Dendritic cell treated with granulocyte-macrophage colony-stimulating factor and Interleukin-4, amounts not matched to agents 40 ng/mL and 50 ng/mL, for 4 days (primary cell): ENCODE data around the gene CLN6.

Source experiments
- H3K27ac Mint-ChIP-seq: one replicate; pipeline ENCODE4 v1.8.0; 2022; ENCODE audit warnings: mild to moderate bottlenecking, mixed read lengths
- H3K27me3 Mint-ChIP-seq: one replicate; pipeline ENCODE4 v1.8.0; 2022; ENCODE audit warnings: mild to moderate bottlenecking, mixed read lengths
- H3K36me3 Mint-ChIP-seq: one replicate; pipeline ENCODE4 v1.8.0; 2022; ENCODE audit warnings: low read depth, mixed read lengths
- H3K4me1 Mint-ChIP-seq: one replicate; pipeline ENCODE4 v1.8.0; 2022; ENCODE audit warnings: low read depth, mixed read lengths
- H3K4me3 Mint-ChIP-seq: one replicate; pipeline ENCODE4 v1.8.0; 2022; ENCODE audit warnings: mild to moderate bottlenecking, moderate library complexity, mixed read lengths
- H3K9me3 Mint-ChIP-seq: one replicate; pipeline ENCODE4 v1.8.0; 2022; ENCODE audit warnings: mixed read lengths
- intact Hi-C: fragments of 100-400 bp; cut with micrococcal nuclease; formaldehyde crosslinking; loops from one replicate; pipeline ENCODE4 v1.15.0; 2022

The CLN6 gene

DNA sequence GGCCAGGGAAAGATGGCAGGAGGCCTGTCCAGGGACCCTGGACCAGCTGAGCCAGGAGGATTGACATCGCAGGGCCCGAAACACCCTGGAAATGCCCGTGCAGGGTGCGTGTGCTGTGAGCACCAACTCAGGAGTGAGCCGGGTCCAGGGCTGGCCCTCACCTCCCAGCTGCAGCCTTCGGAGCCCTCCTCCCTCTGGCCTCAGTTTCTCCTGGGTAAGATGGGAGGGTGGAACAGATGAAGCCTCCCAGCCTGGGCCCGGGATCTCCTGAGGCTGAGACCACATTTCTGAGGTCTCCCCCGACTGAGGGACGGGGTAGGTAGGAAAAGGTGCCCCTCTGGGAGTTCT, 19.1 kb downstream of the CLN6 start:
- Mint-ChIP-seq H3K27ac (peak overlapping the region; percentile 10), H3K36me3 (peaks cover 46% of the 10 kb centered on the region), H3K4me1 (peaks cover 80% of the 10 kb centered on the region), H3K9me3 (no peaks in the 10 kb centered on the region), H3K27me3 (no peaks in the 10 kb centered on the region), H3K4me3 (no peak overlapping the region)
- intact Hi-C loops = no loop called here

DNA sequence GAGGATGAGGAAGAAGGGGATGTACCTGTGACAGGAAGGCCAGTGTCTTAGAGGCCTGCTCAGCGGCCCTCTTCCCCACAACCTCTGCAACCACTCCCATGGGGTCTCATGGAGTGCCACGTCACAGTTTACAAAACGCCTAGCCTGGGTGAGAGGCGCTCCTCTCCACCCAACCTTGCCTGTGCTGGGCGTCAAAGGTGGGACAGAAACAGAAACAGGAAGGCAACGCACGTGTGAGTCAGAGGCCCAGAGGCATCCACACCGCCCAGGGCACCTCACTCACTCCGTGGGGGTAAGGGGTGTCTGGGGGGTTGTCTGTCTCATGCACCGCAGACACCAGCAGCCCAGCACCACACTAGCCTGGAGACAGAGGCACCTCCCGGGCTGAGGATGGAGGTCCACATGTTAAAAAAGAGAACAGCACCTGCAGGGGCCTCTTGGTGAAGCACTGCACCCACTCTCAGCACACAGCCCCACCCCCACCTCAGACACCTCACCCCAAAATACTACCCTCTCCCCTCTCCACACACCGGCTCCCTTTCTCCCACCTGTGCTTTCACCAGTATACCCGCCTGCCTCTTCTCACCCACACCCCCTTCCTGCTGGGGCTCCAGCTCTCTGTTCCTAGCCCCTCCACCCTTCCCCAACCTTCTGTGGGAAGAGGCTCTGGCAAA, 19.7 kb downstream of the CLN6 start:
- H3K4me3 Mint-ChIP-seq = no peak overlapping the region
- no peaks in the 10 kb centered on the region for H3K27me3 Mint-ChIP-seq
- intact Hi-C loops = no loop called here
- H3K4me1 Mint-ChIP-seq = peaks cover 80% of the 10 kb centered on the region
- peaks cover 46% of the 10 kb centered on the region for H3K36me3 Mint-ChIP-seq
- no peaks in the 10 kb centered on the region for H3K9me3 Mint-ChIP-seq
- H3K27ac Mint-ChIP-seq = peak overlapping the region; percentile 10

DNA sequence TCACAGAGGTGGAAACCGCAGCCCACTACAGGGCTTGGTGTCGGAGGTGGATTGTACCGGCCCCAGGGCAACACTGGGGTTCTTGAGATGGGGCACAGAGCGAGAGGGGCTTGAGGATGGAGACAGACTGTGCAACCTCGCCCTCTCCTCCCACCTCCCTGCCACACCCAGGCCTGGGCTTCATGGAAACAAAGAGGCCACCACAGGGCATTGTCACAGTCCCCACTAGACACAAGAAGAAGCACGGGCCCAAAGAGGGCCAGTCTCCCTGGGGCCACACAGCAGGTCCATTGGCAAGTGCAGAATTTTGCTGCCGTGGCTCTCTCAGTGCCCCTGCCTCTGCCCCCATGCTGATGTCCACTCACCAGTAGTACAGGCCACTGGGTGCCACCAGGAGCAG, 20.3 kb downstream of the CLN6 start:
- no peaks in the 10 kb centered on the region for H3K27me3 Mint-ChIP-seq
- intact Hi-C loops = no loop called here
- H3K9me3 Mint-ChIP-seq = no peaks in the 10 kb centered on the region
- peak overlapping the region; percentile 10 for H3K27ac Mint-ChIP-seq
- H3K36me3 Mint-ChIP-seq = peaks cover 46% of the 10 kb centered on the region
- peaks cover 80% of the 10 kb centered on the region for H3K4me1 Mint-ChIP-seq
- no peak overlapping the region for H3K4me3 Mint-ChIP-seq

DNA sequence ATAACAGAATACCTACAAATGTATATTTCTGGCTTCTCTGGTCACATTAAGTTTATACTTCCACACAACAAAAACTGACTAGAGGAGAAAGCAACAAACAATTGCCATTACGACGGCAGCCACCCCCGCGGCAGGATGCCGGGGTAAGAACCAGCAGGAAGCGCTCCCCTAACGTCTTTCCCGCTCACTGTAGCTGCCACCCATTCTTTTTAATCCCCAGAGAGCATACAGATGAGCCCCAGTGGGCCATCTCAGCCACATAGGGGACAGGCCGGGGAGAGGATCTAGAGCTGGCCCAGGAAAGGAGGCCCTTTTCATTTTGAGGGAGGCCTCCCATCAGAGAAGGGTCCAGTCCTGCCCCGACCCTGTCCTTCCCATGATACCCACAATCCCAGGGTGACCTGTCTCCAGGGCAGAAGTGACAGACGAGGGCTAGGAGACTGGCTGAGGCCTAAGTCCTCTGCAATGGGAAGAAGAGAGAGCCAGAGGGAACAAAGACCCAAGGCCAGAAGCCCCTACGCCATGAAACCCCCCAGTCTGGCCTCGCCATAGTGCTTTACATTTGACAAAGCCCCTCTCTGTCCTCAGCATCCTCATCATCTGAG, 20.8 kb downstream of the CLN6 start:
- intact Hi-C loops = no loop called here
- Mint-ChIP-seq H3K9me3 (no peaks in the 10 kb centered on the region), H3K27me3 (no peaks in the 10 kb centered on the region), H3K4me3 (no peak overlapping the region), H3K36me3 (peaks cover 42% of the 10 kb centered on the region), H3K4me1 (peaks cover 80% of the 10 kb centered on the region), H3K27ac (peak overlapping the region; percentile 37)

DNA sequence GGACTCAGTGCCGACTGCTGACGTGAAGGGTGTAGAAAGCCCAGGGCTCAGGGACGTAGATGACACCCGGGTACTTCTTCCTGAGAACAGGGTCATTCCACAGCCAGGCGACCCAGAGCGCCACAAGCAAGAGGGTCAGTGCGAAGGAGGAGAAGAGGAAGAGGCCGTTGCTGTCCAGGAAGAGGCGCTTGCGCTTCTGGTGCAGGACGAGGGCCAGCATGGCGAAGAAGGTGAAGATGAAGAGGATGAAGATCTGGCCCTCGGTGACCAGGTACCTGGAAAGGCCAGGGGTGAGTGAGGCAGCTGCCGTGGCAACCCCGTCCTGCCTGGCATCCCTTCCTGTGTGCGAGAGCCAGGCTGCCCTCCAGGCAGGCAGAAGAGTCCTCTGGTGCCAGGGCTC, 21.4 kb downstream of the CLN6 start:
- peaks cover 85% of the 10 kb centered on the region for H3K4me1 Mint-ChIP-seq
- H3K9me3 Mint-ChIP-seq = no peaks in the 10 kb centered on the region
- peak overlapping the region; percentile 88 for H3K27ac Mint-ChIP-seq
- intact Hi-C loops = no loop called here
- no peak overlapping the region for H3K4me3 Mint-ChIP-seq
- H3K27me3 Mint-ChIP-seq = no peaks in the 10 kb centered on the region
- H3K36me3 Mint-ChIP-seq = peaks cover 42% of the 10 kb centered on the region

DNA sequence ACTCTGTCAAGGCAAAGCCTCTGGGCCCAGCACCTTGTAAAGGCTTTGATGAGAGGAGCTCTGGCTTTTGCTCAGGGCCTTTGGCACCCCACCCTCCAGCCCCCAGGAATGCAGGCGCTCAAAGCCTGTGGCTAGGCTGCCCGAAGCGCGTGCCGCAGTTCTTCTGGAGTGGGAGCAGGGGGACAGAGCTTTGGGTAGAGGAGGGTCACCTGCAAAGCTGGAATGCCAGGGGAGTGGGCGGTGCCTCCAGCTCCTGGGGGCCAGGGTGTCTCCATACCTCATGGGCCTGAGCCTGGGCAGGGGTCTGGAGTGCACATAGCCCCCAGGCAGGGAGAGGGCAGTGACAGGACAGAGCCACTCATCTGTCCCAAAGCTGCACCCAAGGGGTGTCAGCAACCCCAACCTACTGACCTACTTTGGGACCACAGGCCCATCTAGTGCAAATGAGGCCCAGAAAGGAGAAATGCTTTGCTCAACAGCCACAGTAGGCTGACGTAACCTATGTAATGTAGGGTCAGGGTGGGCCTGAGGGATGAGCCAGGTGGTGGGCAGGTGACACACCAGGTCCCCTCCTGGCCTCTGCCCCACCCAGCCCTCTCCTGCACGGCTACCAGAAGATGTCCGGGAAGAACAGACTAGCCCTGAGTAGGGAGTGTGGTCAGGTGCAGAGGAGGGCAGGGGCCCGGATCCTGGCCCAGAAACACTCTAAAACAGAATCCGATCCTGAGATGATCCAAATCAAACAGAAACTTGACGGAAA, 22.2 kb downstream of the CLN6 start:
- H3K27ac Mint-ChIP-seq = peak overlapping the region; percentile 88
- intact Hi-C loops = no loop called here
- no peaks in the 10 kb centered on the region for H3K9me3 Mint-ChIP-seq
- no peak overlapping the region for H3K4me3 Mint-ChIP-seq
- H3K4me1 Mint-ChIP-seq = peaks cover 90% of the 10 kb centered on the region
- no peaks in the 10 kb centered on the region for H3K27me3 Mint-ChIP-seq
- peaks cover 40% of the 10 kb centered on the region for H3K36me3 Mint-ChIP-seq

DNA sequence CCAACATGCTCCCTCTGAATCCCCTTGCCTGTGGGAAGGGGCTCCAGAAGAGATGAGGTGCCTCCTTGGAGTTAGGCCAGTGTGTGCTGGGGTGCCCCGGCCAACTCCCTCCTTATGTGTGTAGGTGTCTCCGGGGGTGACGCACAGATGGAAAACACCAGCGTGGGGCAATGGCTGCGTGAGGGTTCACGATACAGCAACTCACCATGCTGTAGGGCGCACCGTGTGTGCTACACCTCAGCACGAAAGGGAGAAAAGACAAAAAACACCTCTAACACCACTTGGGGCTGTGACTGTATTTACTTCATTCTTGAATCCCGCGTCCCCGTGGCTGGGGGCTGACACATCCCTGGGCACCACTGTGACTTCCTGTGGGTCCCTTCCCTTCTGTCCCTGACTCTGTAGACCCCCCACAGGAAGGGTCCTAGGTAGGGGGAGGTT, 22.8 kb downstream of the CLN6 start:
- peaks cover 42% of the 10 kb centered on the region for H3K36me3 Mint-ChIP-seq
- peak overlapping the region; percentile 88 for H3K27ac Mint-ChIP-seq
- intact Hi-C loops = no loop called here
- H3K4me1 Mint-ChIP-seq = peaks cover 96% of the 10 kb centered on the region
- H3K4me3 Mint-ChIP-seq = no peak overlapping the region
- no peaks in the 10 kb centered on the region for H3K9me3 Mint-ChIP-seq
- no peaks in the 10 kb centered on the region for H3K27me3 Mint-ChIP-seq

DNA sequence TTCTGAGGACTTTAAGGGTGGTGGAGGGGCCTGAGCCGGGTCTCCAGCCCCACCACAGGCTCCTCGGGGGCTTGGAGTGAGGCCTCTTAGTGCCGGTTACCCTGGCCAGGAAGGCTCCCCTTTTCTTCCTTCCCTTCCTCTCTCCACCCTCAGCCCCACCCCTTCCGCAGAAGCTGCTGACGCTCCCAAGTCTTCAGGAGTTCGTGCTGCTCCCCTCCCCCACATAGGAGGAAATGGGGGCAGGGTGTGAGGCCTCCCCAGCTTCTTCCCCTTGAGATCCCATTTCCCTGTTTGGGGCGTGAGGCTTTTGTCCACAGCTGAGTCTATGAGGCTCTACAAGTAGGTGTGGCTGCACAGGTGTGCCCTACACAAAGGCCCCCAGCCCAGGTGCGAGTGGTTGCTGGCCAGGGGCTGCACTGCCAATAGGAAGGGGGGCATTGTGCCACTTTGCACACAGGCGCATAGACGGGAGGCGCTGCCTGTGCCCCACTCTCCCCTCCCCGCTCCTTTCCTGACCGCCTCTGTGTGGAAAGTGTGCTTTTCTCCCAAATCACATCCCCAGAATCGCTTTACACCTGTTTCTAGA, 23.5 kb downstream of the CLN6 start:
- intact Hi-C loops = no loop called here
- peak overlapping the region; percentile 88 for H3K27ac Mint-ChIP-seq
- H3K36me3 Mint-ChIP-seq = peaks cover 39% of the 10 kb centered on the region
- H3K4me1 Mint-ChIP-seq = peaks cover 97% of the 10 kb centered on the region
- H3K27me3 Mint-ChIP-seq = no peaks in the 10 kb centered on the region
- peak overlapping the region; percentile 80 for H3K4me3 Mint-ChIP-seq
- no peaks in the 10 kb centered on the region for H3K9me3 Mint-ChIP-seq

DNA sequence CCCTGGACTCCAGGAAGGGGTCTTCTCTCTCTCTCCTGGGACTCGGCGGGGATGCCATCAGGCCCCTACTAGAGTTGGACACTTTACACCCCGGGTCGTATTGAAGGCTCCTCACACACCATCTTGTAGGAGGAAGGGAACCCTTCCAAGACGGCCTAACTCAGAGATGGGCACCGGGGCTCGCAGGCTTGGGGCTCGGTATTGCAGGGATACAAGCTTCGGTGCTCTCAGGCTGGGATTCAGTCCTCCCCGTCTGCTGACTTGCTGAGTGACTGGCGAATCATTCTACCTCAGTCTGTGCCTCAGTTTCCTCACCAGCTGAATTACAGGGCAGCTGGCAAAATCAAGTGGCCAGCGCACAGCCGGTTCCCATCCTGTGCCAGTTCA, 24.0 kb downstream of the CLN6 start:
- Mint-ChIP-seq H3K4me1 (peaks cover 95% of the 10 kb centered on the region), H3K27ac (peak overlapping the region; percentile 88), H3K4me3 (peak overlapping the region; percentile 80), H3K36me3 (peaks cover 36% of the 10 kb centered on the region), H3K27me3 (no peaks in the 10 kb centered on the region), H3K9me3 (no peaks in the 10 kb centered on the region)
- intact Hi-C loops = no loop called here

DNA sequence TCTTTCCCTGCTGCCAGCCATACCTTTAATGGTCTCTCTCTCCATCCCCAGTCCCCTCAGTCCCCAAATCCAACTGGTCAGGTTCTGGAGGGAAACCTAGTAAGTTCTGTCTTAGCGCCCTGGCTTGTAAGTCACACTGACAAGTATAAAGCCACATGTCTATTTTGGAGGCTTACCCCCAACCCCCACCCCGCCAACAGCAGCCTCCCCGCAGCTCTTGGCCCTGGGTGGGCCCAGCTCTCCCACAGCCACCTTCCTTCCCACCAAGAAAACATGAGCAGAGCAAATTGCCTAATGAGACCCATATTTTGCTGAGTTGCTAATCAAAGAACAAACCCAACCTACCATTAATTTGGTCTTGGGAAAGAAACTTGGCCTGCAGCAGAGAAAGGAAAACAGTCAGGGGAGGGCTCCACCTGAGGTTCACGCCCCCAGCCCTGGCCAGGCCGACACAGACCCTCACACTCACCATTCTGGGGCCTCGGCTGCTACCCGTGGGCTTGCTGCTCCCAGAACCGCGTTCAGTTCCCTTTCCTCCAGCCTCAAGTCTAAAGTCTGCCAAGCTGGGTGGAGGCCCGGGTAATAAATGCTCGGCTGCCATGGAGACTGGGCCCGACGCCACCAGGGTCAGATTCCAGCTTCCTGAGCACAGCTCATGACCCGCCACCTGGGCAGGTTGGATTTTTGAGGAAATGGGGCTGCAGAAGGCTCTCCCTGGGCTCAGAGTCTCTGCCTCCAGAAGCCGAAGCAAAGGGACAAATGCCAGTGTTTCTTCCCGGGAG, 24.6 kb downstream of the CLN6 start, which contains the start of gene CALML4:
CALML4 (minus strand) TSS at position 557 of the 782 bp plus-strand sequence; CDS start at position 472, 85 bp downstream.
- peaks cover 94% of the 10 kb centered on the region for H3K4me1 Mint-ChIP-seq
- no peaks in the 10 kb centered on the region for H3K27me3 Mint-ChIP-seq
- H3K36me3 Mint-ChIP-seq = peaks cover 31% of the 10 kb centered on the region
- H3K27ac Mint-ChIP-seq = peak within 1 kb of the TSS; percentile 88
- H3K4me3 Mint-ChIP-seq = peak within 1 kb of the TSS; percentile 80
- intact Hi-C loops = no loop called here
- no peaks in the 10 kb centered on the region for H3K9me3 Mint-ChIP-seq

DNA sequence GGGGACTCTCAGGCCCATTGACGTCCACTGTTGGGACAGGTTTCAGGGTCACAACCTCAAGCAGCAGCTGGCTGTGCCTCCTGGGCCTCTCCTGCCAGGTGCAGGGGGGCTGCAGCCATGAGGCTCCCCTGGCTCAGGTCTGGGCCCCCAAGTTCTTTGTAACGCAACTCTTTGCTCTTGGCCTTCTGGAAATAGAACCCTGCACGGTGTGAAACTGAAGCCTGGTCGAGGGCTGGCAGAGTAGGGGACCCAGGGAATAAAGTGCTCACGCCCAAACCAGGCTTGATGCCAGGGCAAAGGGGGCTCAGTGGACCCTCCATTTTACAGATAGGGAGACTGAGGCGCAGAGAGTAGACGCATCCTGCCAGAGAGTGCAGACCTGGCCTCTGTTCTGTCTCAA, 25.2 kb downstream of the CLN6 start:
- Mint-ChIP-seq H3K27me3 (no peaks in the 10 kb centered on the region), H3K36me3 (peaks cover 31% of the 10 kb centered on the region), H3K4me1 (peaks cover 93% of the 10 kb centered on the region), H3K27ac (peak overlapping the region; percentile 88), H3K4me3 (peak overlapping the region; percentile 80), H3K9me3 (no peaks in the 10 kb centered on the region)
- intact Hi-C loops = no loop called here

DNA sequence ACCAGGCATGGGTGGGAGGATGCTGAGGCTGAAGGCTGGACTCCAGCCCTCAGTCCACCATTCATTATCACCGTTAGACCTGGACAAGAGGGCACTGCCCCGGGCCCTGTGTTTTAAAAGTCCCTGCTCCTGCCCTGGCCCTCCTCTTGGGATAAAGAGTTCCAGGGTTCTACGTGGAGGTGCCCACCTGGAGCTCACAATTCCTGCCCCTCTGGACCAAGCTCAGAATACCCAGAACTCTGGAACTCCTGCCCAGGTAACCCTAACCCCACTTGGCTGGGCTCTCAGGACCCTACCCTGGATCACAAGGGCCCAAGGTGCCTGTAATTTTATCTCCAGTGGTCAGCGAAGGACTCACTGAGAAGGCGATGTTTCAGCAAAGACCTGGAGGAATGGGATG, 25.6 kb downstream of the CLN6 start:
- H3K36me3 Mint-ChIP-seq = peaks cover 35% of the 10 kb centered on the region
- no peaks in the 10 kb centered on the region for H3K27me3 Mint-ChIP-seq
- intact Hi-C loops = no loop called here
- peak overlapping the region; percentile 80 for H3K4me3 Mint-ChIP-seq
- H3K9me3 Mint-ChIP-seq = no peaks in the 10 kb centered on the region
- H3K27ac Mint-ChIP-seq = peak overlapping the region; percentile 88
- peaks cover 93% of the 10 kb centered on the region for H3K4me1 Mint-ChIP-seq

DNA sequence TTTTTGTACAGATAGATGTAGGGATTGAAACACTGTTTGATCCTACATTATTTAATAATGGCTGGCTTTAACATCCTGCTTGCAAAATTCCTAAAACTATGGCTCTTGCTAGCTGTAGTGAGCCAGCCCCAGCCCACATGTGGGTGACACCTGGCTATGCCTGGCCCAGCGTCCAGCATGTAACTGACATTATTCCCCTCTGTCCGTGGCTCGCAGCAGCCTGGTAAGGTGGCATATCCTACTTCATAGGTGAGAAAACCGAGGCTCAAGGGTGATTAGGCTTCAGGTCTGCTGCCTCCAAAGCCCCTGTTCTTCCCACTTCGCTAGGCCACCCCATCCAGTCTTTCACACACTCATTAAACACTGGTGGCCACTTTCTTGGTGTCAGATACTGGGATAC, 26.0 kb downstream of the CLN6 start:
- no peak overlapping the region for H3K4me3 Mint-ChIP-seq
- peaks cover 35% of the 10 kb centered on the region for H3K36me3 Mint-ChIP-seq
- H3K27ac Mint-ChIP-seq = no peak overlapping the region
- no peaks in the 10 kb centered on the region for H3K9me3 Mint-ChIP-seq
- H3K27me3 Mint-ChIP-seq = no peaks in the 10 kb centered on the region
- intact Hi-C loops = no loop called here
- peaks cover 93% of the 10 kb centered on the region for H3K4me1 Mint-ChIP-seq
